ENCODE results near the gene HOXD4. TPM values are rescaled to one million over a fixed set of nuclear protein-coding genes. Genes with fewer than 3 reads are reported as not detected.

The HOXD4 gene
- total RNA-seq, 1 experiment from 2014 or later, result 1.2 TPM

- H3K4me3 ChIP-seq (ENCODE audit: low read depth, low read length), result peak overlapping the region; percentile 56
- Mint-ChIP-seq H3K4me1 (ENCODE audit: low read depth, unreplicated experiment) (no peaks in the 10 kb centered on the region), H3K27ac (ENCODE audit: unreplicated experiment) (no peak overlapping the region), H3K27me3 (ENCODE audit: insufficient read depth, unreplicated experiment) (peaks cover 18% of the 10 kb centered on the region), H3K9me3 (ENCODE audit: unreplicated experiment) (no peaks in the 10 kb centered on the region), H3K36me3 (ENCODE audit: insufficient read depth, unreplicated experiment) (no peaks in the 10 kb centered on the region), H3K4me3 (ENCODE audit: unreplicated experiment) (peak overlapping the region; percentile 78)
- intact Hi-C loops (cut with micrococcal nuclease; ENCODE audit: unreplicated experiment), result loop anchor here (5.0 kb wide), 1 partner anchor 52 kb away; no protein-coding TSS in a partner anchor
- TF ChIP-seq, protein P1, sequence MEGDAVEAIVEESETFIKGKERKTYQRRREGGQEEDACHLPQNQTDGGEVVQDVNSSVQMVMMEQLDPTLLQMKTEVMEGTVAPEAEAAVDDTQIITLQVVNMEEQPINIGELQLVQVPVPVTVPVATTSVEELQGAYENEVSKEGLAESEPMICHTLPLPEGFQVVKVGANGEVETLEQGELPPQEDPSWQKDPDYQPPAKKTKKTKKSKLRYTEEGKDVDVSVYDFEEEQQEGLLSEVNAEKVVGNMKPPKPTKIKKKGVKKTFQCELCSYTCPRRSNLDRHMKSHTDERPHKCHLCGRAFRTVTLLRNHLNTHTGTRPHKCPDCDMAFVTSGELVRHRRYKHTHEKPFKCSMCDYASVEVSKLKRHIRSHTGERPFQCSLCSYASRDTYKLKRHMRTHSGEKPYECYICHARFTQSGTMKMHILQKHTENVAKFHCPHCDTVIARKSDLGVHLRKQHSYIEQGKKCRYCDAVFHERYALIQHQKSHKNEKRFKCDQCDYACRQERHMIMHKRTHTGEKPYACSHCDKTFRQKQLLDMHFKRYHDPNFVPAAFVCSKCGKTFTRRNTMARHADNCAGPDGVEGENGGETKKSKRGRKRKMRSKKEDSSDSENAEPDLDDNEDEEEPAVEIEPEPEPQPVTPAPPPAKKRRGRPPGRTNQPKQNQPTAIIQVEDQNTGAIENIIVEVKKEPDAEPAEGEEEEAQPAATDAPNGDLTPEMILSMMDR (IDR thresholded peaks at IDR 0.05; ENCODE audit: insufficient read depth in 1 of 2, low read depth in 1 of 2, low read length in 1 of 2, severe bottlenecking in 1 of 2, unreplicated experiment in 1 of 2), result peak in 1 of 2 experiments; percentile 13
- no peak for DNase-seq
- H3K27me3 ChIP-seq (replicated peaks; ENCODE audit: control insufficient read depth, insufficient read depth, low read length), result 0 out of 2 replicates have a peak, but pooled peaks cover 3% of the 10 kb centered on the region
- no peaks in the 10 kb centered on the region for H3K9me3 ChIP-seq
- ChIA-PET POLR2A (no interaction called here), CTCF (interaction anchor here (0.5 kb wide), 1 partner anchor 579 kb away, joined by 9 read pairs; no protein-coding TSS in a partner anchor)
- BruUV-seq (replicated peaks), result no TSS peak
- H3K4me1 ChIP-seq, result peaks cover 14% of the 10 kb centered on the region
- no peaks in the 10 kb centered on the region for H3K36me3 ChIP-seq (ENCODE audit: control insufficient read depth, insufficient read depth, low read length)
Observed at GRCh38 chr2:176188774-176189680, 37.7 kb downstream of the HOXD4 start.

DNA sequence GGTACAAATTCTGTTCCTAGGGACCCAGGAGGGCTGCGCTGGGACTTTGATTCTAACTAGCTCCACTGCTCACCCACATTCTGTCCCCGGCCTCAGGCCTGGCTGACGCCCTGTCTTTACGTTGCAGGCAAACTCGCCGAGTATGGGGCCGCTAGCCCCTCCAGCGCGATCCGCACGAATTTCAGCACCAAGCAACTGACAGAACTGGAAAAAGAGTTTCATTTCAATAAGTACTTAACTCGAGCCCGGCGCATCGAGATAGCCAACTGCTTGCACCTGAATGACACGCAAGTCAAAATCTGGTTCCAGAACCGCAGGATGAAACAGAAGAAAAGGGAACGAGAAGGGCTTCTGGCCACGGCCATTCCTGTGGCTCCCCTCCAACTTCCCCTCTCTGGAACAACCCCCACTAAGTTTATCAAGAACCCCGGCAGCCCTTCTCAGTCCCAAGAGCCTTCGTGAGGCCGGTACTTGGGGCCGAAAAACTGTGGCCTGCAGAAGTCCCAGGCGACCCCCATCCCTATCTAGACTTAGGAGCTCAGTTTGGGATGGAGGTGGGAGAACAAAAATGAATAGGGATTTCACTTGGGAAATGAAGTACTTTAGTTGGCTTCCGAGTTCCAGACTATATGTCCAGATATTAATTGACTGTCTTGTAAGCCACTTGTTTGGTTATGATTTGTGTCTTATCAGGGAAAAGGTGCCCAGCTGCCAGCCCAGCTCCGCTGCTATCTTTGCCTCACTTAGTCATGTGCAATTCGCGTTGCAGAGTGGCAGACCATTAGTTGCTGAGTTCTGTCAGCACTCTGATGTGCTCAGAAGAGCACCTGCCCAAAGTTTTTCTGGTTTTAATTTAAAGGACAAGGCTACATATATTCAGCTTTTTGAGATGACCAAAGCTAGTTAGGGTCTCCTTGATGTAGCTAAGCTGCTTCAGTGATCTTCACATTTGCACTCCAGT lies 38.6 kb downstream of the HOXD4 start:
- Mint-ChIP-seq H3K9me3 (ENCODE audit: unreplicated experiment) (no peaks in the 10 kb centered on the region), H3K27me3 (ENCODE audit: insufficient read depth, unreplicated experiment) (peaks cover 18% of the 10 kb centered on the region), H3K27ac (ENCODE audit: unreplicated experiment) (no peak overlapping the region), H3K4me3 (ENCODE audit: unreplicated experiment) (peak overlapping the region; percentile 78), H3K4me1 (ENCODE audit: low read depth, unreplicated experiment) (no peaks in the 10 kb centered on the region), H3K36me3 (ENCODE audit: insufficient read depth, unreplicated experiment) (no peaks in the 10 kb centered on the region)
- no peaks in the 10 kb centered on the region for H3K36me3 ChIP-seq (ENCODE audit: control insufficient read depth, insufficient read depth, low read length)
- no peak for DNase-seq
- no peaks in the 10 kb centered on the region for H3K9me3 ChIP-seq
- ChIA-PET CTCF (no interaction called here), POLR2A (no interaction called here)
- H3K27me3 ChIP-seq (replicated peaks; ENCODE audit: control insufficient read depth, insufficient read depth, low read length), result peaks cover 4% of the 10 kb centered on the region; the same call in 1 of the 2 replicates
- no TSS peak for BruUV-seq (replicated peaks)
- TF ChIP-seq, protein P1 (IDR thresholded peaks at IDR 0.05; ENCODE audit: insufficient read depth in 1 of 2, low read depth in 1 of 2, low read length in 1 of 2, severe bottlenecking in 1 of 2, unreplicated experiment in 1 of 2), result no peak
- H3K4me1 ChIP-seq, result peaks cover 14% of the 10 kb centered on the region
- H3K4me3 ChIP-seq (ENCODE audit: low read depth, low read length), result no peak overlapping the region
- intact Hi-C loops (cut with micrococcal nuclease; ENCODE audit: unreplicated experiment), result loop anchor here (5.0 kb wide), 1 partner anchor 53 kb away; no protein-coding TSS in a partner anchor

GRCh38 chr2:176192351-176192750 lies 41.0 kb downstream of the HOXD4 start:
- Mint-ChIP-seq H3K36me3 (ENCODE audit: insufficient read depth, unreplicated experiment) (no peaks in the 10 kb centered on the region), H3K4me1 (ENCODE audit: low read depth, unreplicated experiment) (no peaks in the 10 kb centered on the region), H3K9me3 (ENCODE audit: unreplicated experiment) (no peaks in the 10 kb centered on the region), H3K27me3 (ENCODE audit: insufficient read depth, unreplicated experiment) (peaks cover 15% of the 10 kb centered on the region), H3K27ac (ENCODE audit: unreplicated experiment) (no peak overlapping the region), H3K4me3 (ENCODE audit: unreplicated experiment) (no peak overlapping the region)
- POLR2A ChIA-PET, result no interaction called here
- H3K9me3 ChIP-seq, result no peaks in the 10 kb centered on the region
- intact Hi-C loops (cut with micrococcal nuclease; ENCODE audit: unreplicated experiment), result no loop called here
- CTCF ChIA-PET, result interaction anchor here (0.6 kb wide), 1 partner anchor 1540 kb away, joined by 3 read pairs; no protein-coding TSS in a partner anchor
- peaks cover 14% of the 10 kb centered on the region for H3K4me1 ChIP-seq
- H3K36me3 ChIP-seq (ENCODE audit: control insufficient read depth, insufficient read depth, low read length), result no peaks in the 10 kb centered on the region
- BruUV-seq (replicated peaks), result no TSS peak
- TF ChIP-seq, protein P1 (IDR thresholded peaks at IDR 0.05; ENCODE audit: insufficient read depth in 1 of 2, low read depth in 1 of 2, low read length in 1 of 2, severe bottlenecking in 1 of 2, unreplicated experiment in 1 of 2), result no peak
- H3K27me3 ChIP-seq (replicated peaks; ENCODE audit: control insufficient read depth, insufficient read depth, low read length), result peaks cover 4% of the 10 kb centered on the region; the same call in 1 of the 2 replicates
- H3K4me3 ChIP-seq (ENCODE audit: low read depth, low read length), result no peak overlapping the region
- DNase-seq, result no peak
